NCI-H2227 (cell line): ENCODE data around the gene ADAM8.
"Not testable (repeated sequence)": the region's sequence is repeated elsewhere in the genome, so short reads cannot be mapped to it uniquely, and the experiment has no call there.

Experiments used
- DNase-seq: peaks from one replicate; lab custom pipeline; 2025; ENCODE audit not compliant: unreplicated experiment; lab: John Stamatoyannopoulos, UW

Gene ADAM8

DNA sequence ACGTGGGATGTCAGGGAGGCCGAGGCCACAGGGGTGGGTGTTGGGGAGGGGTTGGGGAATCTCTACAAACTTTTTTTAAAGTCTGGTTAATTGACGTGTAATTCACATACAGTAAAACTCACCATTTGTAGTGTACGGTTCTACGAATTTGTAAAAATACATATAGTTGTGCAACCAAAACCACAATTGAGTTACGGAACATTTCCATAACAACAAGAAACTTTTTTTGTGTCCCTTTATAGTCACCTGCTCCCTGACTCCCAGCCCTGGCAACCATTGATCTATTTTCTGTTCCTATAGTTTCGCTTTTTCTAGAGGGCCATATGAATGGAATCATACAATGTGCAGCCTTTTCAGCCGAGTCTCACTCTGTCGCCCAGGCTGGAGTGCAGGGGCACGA, 41.9 kb downstream of the ADAM8 start:
- not testable (repeated sequence) for DNase-seq

DNA sequence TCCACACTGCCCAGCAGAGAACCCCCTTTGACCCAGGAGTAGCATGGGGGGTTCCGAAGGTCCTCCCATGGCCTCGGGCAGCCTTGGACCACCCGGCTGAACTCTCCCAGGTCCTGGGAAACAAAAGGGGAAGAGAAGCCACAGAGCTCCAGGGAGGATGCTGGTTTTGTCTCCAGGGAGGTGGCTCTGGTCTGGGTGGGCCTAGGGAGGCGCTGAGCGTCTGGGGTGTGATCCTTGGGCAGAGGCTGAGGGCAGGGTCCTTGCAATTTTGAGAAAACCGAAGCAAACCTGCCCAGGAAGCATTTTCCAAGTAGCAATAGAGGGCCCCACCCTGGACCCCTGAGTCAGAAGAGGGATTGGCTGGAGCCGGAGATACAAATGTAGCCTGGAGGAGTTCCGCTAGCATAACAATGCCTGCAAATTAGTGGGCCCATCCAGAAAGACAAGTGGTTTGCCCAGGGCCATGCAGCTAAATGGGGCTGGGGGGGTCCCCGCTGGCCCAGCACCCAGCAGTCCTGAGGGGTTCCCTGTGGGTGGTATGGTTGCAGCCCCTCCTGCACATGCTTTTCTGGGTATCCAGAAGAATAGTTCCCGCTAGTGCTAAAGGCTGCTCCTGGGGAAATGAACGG, 44.6 kb downstream of the ADAM8 start:
- DNase-seq = no peak

- no peak for DNase-seq
Measured at GRCh38 chr10:133231244-133231945, 45.3 kb downstream of the ADAM8 start.

DNA sequence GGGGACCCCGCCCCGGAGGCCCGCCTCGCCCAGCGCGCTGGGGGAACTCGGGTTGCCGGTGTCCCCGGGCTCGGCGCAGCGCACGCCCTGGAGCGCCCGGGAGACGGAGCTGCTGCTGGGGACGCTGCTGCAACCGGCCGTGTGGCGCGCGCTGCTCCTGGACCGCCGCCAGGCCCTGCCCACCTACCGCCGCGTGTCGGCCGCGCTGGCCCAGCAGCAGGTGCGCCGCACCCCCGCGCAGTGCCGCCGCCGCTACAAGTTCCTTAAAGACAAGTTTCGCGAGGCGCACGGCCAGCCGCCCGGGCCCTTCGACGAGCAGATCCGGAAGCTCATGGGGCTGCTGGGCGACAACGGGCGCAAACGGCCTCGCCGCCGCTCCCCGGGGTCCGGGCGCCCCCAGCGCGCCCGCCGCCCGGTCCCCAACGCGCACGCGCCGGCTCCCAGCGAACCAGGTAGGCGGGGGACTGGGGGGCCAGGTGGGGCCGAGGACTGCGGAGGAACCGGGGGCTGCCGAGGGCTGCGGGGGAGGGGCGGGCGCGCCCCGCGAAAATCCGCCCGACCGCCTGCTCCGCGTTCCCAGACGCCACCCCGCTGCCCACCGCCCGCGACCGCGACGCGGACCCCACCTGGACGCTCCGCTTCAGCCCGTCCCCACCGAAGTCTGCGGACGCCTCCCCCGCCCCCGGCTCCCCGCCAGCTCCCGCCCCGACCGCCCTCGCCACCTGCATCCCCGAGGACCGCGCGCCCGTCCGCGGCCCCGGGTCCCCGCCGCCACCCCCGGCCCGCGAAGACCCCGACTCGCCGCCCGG, 46.1 kb downstream of the ADAM8 start:
- peak; percentile 24 for DNase-seq

DNA sequence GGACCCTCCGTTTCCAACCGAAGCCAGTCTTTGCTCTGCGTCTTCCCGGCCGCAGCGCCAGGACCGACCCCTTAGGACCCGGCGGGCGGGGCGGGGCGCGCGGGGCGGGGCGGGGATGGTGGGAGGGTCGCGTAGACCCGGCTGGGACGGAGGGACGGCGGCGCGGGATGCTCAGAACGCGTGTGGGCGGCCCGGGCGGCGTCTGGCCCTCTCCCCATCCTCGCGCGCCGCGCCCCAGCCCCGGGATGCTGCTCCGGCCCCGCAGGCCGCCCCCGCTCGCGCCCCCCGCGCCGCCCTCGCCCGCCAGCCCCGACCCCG, 46.7 kb downstream of the ADAM8 start, which contains the start of gene UTF1:
Gene UTF1, plus strand, starts transcription at position 174 of the 318 bp plus-strand sequence. Its CDS starts 72 bp downstream, at position 246.
- DNase-seq = no peak

GRCh38 chr10:133229265-133230043, 47.2 kb downstream of the ADAM8 start:
- no peak for DNase-seq

- DNase-seq = no peak
Measured at GRCh38 chr10:133227256-133227655, 49.4 kb downstream of the ADAM8 start.

- DNase-seq = no peak
Measured at GRCh38 chr10:133226251-133226808, 50.3 kb downstream of the ADAM8 start.

GRCh38 chr10:133225707-133226191, 50.9 kb downstream of the ADAM8 start:
- no peak for DNase-seq

DNA sequence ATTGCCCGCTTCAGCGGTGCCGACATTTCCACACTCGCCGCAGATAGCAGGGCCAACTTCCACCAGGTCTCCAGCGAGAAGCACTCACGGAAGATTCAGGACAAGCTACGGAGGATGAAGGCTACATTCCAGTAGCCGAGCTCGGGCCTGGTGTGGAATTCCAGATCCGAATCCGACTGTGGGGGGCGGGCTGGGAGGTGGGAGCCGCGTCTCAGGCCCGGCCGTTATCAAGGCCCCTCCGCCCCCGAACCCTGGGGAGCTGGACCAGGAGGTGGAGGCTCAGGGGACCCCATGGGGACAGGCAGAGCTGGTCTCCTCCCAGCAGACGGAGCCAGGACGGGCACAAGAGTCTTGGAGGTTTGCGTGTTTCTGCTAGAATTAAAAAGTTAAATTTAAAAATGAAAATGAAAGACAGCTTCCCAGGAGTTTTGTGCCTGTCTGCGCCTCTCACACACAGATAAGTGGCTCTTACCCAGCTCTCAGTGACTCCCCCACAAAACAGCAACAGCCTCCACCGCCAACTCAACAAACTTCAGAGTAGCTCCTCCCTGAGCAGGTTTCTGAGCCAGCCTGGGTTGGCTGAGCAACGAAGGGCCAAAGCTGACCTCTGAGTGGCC, 51.8 kb downstream of the ADAM8 start:
- DNase-seq = no peak

GRCh38 chr10:133224076-133224475, 52.6 kb downstream of the ADAM8 start:
- no peak for DNase-seq

DNA sequence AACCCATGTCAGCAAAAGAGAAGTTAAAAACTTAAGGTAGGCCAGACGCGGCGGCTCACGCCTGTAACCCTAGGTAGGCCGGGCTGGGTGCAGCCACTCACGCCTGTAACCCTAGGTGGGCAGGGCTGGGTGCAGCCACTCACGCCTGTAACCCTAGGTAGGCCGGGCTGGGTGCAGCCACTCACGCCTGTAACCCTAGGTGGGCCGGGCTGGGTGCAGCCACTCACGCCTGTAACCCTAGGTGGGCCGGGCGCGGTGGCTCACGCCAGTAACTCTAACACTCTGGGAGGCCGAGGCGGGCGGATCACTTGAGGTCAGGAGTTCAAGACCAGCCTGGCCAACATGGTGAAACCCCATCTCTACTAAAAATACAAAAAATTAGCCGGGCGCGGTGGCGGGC, 54.9 kb downstream of the ADAM8 start:
- not testable (repeated sequence) for DNase-seq

GRCh38 chr10:133221331-133221730, 55.3 kb downstream of the ADAM8 start:
- DNase-seq = no peak

DNA sequence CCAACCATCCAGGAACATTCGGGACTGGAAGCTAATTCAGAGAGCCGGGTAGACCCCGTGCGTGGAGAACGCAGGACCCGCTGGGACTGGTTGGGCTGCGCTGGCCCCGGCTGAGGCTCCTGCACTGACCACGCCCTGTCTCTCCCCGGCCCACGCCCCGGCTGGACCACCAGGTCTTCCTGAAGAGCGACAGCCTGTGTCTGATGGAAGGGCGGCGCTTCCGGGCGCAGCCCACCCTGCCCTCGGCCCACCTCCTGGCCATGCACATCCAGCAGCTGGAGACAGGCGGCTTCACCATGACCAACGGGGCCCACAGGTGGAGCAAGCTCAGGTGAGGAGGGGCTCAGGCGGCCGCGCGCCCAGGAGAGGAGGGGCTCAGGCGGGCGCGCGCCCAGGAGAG, 56.9 kb downstream of the ADAM8 start:
- DNase-seq = peak; percentile 31

GRCh38 chr10:133218891-133219290, 57.8 kb downstream of the ADAM8 start:
- no peak for DNase-seq

DNA sequence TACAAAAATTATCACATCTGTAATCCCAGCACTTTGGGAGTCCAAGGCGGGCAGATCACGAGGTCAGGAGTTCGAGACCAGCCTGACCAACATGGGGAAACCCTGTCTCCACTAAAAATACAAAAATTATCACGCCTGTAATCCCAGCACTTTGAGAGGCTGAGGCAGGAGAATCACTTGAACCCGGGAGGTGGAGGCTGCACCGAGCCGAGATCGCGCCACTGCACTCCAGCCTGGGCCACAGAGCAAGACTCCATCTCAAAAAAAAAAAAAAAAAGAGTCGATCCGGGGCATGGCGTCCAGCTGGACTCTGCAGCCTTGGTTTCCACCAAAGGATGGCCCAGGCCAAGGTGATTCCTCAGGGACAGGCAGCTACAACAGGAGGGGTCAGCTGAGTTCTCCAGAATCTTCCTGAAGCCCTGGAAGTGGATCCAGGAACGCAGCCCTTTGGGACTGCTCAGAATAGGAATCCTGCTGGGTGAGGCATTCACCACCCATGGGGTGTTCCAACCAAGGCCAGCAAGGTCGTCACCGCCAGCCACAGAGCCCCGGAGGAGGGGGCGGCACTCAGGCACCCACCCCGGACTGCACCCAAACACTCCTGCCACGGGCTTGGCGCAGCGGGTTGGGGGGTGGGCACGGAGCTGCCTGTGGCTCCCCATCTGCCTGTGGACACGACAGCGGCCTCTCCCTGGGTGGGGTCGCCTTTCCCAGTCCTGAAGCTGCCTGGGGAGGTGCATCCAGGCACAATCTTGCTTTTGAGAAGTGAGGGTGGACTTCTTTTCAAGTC, 58.7 kb downstream of the ADAM8 start:
- no peak for DNase-seq

- DNase-seq = no peak
Measured at GRCh38 chr10:133216776-133217175, 59.9 kb downstream of the ADAM8 start.

- no peak for DNase-seq
Measured at GRCh38 chr10:133215586-133215985, 61.1 kb downstream of the ADAM8 start.
